Mucosa of descending colon (tissue), 3 donors: ENCODE results near the gene NFATC2IP. TPM values are rescaled to one million over a fixed set of nuclear protein-coding genes. Genes with fewer than 3 reads are reported as not detected.

Source experiments
- ATAC-seq: fragments of 200-7000 bp; cut with Tn5 transposase; one replicate; pipeline ENCODE4 v1.9.1; 2020; ENCODE audit warnings: mild to moderate bottlenecking, moderate library complexity
- DNase-seq, 3 donors: peaks; one replicate each; pipeline ENCODE4 v3.0.0-alpha.2; 2020
- H3K36me3 ChIP-seq: fragments of 200-600 bp; one replicate; pipeline ENCODE4 v1.8.0; 2021; ENCODE audit warnings: low read depth, mild to moderate bottlenecking
- H3K4me1 ChIP-seq: fragments of 200-600 bp; one replicate; pipeline ENCODE4 v1.8.0; 2021; ENCODE audit warnings: low read depth, mild to moderate bottlenecking
- H3K4me3 ChIP-seq: fragments of 200-600 bp; one replicate; pipeline ENCODE4 v1.8.0; 2021; ENCODE audit warnings: mild to moderate bottlenecking
- H3K9me3 ChIP-seq: fragments of 200-600 bp; one replicate; pipeline ENCODE4 v1.8.0; 2021; ENCODE audit warnings: mild to moderate bottlenecking
- intact Hi-C, 2 donors: fragments of 100-400 bp; cut with DNase I in 1 of 2; cut with micrococcal nuclease in 1 of 2; formaldehyde crosslinking; loops; one replicate each; pipeline versions ENCODE4 v1.11.0 to v1.11.1; 2022; cut with DNase I, micrococcal nuclease
- total RNA-seq, 3 donors: library from RNA; stranded (reverse); fragmentation: NEBNext Ultra II Directional in 2 of 3; extraction: Animal tissue kit (Norgen Biotek cat#: 25700) in 2 of 3; gene quantifications; one replicate each; pipeline versions ENCODE4 v1.2.1 to v1.2.4, GENCODE V29; 2021 to 2023
- TF ChIP-seq, protein P1 (sequence below): fragments of 200-600 bp; IDR thresholded peaks from one replicate; pipeline ENCODE4 v1.8.0; 2022; ENCODE audit warnings: antibody characterized with exemption, mild to moderate bottlenecking
- donor health status: DM: no; HTN: no; CAD: no; lungs with moderate emphysema.
- donor health status: DM: no; HTN: no; CAD: no.
- donor health status: DM: no; HTN: yes; CAD: no.

The NFATC2IP gene
- total RNA-seq, 3 donors from 2014 or later: 45.0 to 57.9 (median 50.9) TPM

DNA sequence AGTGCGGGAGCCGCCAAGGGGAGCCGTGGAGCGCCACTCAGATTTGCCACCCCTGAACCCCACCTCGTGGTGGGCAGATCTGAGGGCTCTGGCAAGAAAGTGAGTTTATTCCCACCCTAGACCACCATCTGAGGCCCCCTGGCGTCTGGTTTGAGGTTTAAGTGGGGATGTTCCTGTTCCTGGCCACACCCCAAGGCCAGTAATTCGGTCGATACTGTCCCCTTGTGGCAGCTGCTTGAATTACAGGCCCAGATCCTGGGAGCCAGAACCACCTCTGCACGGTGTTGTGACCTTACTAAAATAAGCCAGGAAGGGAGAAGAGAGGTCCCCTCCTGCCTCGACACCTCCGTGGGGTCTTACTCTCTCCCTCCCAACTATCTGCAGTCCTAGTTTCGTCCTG is 30.8 kb downstream of the NFATC2IP start:
- H3K4me1 ChIP-seq: no peaks in the 10 kb centered on the region
- intact Hi-C loops: no loop called here
- TF ChIP-seq, protein P1, sequence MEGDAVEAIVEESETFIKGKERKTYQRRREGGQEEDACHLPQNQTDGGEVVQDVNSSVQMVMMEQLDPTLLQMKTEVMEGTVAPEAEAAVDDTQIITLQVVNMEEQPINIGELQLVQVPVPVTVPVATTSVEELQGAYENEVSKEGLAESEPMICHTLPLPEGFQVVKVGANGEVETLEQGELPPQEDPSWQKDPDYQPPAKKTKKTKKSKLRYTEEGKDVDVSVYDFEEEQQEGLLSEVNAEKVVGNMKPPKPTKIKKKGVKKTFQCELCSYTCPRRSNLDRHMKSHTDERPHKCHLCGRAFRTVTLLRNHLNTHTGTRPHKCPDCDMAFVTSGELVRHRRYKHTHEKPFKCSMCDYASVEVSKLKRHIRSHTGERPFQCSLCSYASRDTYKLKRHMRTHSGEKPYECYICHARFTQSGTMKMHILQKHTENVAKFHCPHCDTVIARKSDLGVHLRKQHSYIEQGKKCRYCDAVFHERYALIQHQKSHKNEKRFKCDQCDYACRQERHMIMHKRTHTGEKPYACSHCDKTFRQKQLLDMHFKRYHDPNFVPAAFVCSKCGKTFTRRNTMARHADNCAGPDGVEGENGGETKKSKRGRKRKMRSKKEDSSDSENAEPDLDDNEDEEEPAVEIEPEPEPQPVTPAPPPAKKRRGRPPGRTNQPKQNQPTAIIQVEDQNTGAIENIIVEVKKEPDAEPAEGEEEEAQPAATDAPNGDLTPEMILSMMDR: no peak
- no peaks in the 10 kb centered on the region for H3K36me3 ChIP-seq
- H3K4me3 ChIP-seq: no peak overlapping the region
- peak; percentile 26 for ATAC-seq
- no peaks in the 10 kb centered on the region for H3K9me3 ChIP-seq
- peak in 2 of 3 donors; percentile 35 to 40 for DNase-seq

- TF ChIP-seq, protein P1: no peak
- no peak for DNase-seq
- Histone ChIP-seq H3K9me3 (peaks cover 3% of the 10 kb centered on the region), H3K4me3 (no peak overlapping the region), H3K36me3 (no peaks in the 10 kb centered on the region), H3K4me1 (no peaks in the 10 kb centered on the region)
- intact Hi-C loops: no loop called here
- no peak for ATAC-seq
Observed at GRCh38 chr16:28982418-28982817, 31.7 kb downstream of the NFATC2IP start.

GRCh38 chr16:28982949-28983348 is 32.2 kb downstream of the NFATC2IP start:
- intact Hi-C loops: no loop called here
- no peaks in the 10 kb centered on the region for H3K4me1 ChIP-seq
- DNase-seq: no peak
- ATAC-seq: no peak
- no peaks in the 10 kb centered on the region for H3K36me3 ChIP-seq
- no peak overlapping the region for H3K4me3 ChIP-seq
- TF ChIP-seq, protein P1: no peak
- peaks cover 3% of the 10 kb centered on the region for H3K9me3 ChIP-seq

GRCh38 chr16:28983644-28984043 is 32.9 kb downstream of the NFATC2IP start:
- H3K36me3 ChIP-seq: no peaks in the 10 kb centered on the region
- H3K9me3 ChIP-seq: peaks cover 3% of the 10 kb centered on the region
- H3K4me3 ChIP-seq: no peak overlapping the region
- TF ChIP-seq, protein P1: no peak
- no peaks in the 10 kb centered on the region for H3K4me1 ChIP-seq
- intact Hi-C loops: no loop called here
- DNase-seq (peak in 1 of 3 donors; percentile 67), ATAC-seq (no peak)

GRCh38 chr16:28984091-28984490 is 33.4 kb downstream of the NFATC2IP start:
- no peak overlapping the region for H3K4me3 ChIP-seq
- H3K4me1 ChIP-seq: no peaks in the 10 kb centered on the region
- intact Hi-C loops: no loop called here
- H3K36me3 ChIP-seq: no peaks in the 10 kb centered on the region
- no peak for DNase-seq
- TF ChIP-seq, protein P1: no peak
- no peak for ATAC-seq
- H3K9me3 ChIP-seq: peaks cover 3% of the 10 kb centered on the region

DNA sequence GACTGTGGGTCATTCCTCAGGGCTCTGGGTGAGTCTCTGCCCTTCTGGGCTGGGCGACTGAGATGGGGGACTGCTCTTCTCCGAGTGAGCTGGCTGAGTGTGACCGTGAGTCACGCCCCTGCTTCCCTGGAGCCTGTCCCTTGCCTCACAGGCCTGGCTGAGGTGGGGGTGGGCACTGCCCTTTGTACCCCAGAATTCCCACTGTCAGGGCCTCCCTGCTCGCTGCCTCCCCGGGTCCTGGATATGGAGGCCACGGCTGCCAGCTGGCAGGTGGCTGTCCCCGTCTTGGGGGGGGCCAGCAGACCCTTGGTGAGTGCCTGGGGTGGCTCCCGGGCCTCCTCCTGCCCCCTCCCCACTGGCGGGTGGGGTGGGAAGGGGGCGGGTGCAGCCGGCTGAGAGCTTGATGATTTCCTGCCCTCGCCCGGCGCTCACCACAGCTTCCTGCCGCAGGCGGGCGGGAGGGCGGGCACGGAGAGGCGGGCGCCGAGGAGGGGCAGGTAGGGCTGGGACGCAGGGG is 33.9 kb downstream of the NFATC2IP start, which contains the start of gene LAT:
TSS of gene LAT (plus strand) at position 434 of the 517 bp plus-strand sequence. CDS start 366 bp downstream, outside the sequence.
- intact Hi-C loops: no loop called here
- no peak within 1 kb of the TSS for H3K4me3 ChIP-seq
- peak; percentile 45 to 85 (median 71) for DNase-seq
- no peaks in the 10 kb centered on the region for H3K36me3 ChIP-seq
- TF ChIP-seq, protein P1: no peak
- H3K4me1 ChIP-seq: no peaks in the 10 kb centered on the region
- peak; percentile 76 for ATAC-seq
- H3K9me3 ChIP-seq: peaks cover 3% of the 10 kb centered on the region
